GM12874 (cell line): ENCODE data around the gene DUSP15.

Source experiments
- CTCF ChIP-seq: IDR thresholded peaks from 2 replicates; pipeline ENCODE4 v1.5.1; 2011; ENCODE audit warnings: low read depth, mild to moderate bottlenecking, control low read depth, low read length, moderate library complexity; ENCODE audit not compliant: insufficient read depth

DUSP15 gene

GRCh38 chr20:31819083-31819784 is 51.1 kb downstream of the DUSP15 start, which contains the start of gene MYLK2:
Gene MYLK2, plus strand, starts transcription at chr20:31819356. Its CDS starts 225 bp downstream, at chr20:31819581.
- no peak for TF ChIP-seq CTCF

- no peak for TF ChIP-seq CTCF
These were observed 51.9 kb downstream of the DUSP15 start for GRCh38 chr20:31818376-31818908.

- no peak for TF ChIP-seq CTCF
These were observed 52.9 kb downstream of the DUSP15 start for GRCh38 chr20:31817461-31817860.

GRCh38 chr20:31816221-31816620 is 54.1 kb downstream of the DUSP15 start:
- no peak for TF ChIP-seq CTCF

- TF ChIP-seq CTCF = no peak
These were observed 54.7 kb downstream of the DUSP15 start for GRCh38 chr20:31815408-31816188.

- no peak for TF ChIP-seq CTCF
These were observed 56.7 kb downstream of the DUSP15 start for GRCh38 chr20:31813611-31814010.
